SK-N-MC (cell line): Measurements from ENCODE around the gene CLEC2D.
"Not testable (repeated sequence)": the region's sequence is repeated elsewhere in the genome, so short reads cannot be mapped to it uniquely, and the experiment has no call there.

Experiments
- EZH2 ChIP-seq: fragments of 200-600 bp; sonication (generic); IDR thresholded peaks from one replicate; pipeline ENCODE4 v1.6.1; 2017; ENCODE audit warnings: antibody characterized with exemption
- FOXP2 ChIP-seq: optimal IDR thresholded peaks from 2 replicates; pipeline ENCODE3; 2011; ENCODE audit warnings: mild to moderate bottlenecking, moderate library complexity; ENCODE audit not compliant: insufficient read depth; ENCODE audit errors: extremely low read length, control extremely low read depth
- POLR2AphosphoS5 ChIP-seq: IDR thresholded peaks from 2 replicates; pipeline ENCODE4 v1.6.1; 2012; ENCODE audit warnings: mild to moderate bottlenecking, low read depth, low read length, borderline replicate concordance

- TF ChIP-seq POLR2AphosphoS5, FOXP2, EZH2: not testable (repeated sequence)
Measured at GRCh38 chr12:9672340-9672739, 2.8 kb downstream of the CLEC2D start.
